K562 (cell line): ENCODE results near the gene APOBEC3F. TPM values are rescaled to one million over a fixed set of nuclear protein-coding genes. Genes with fewer than 3 reads are reported as not detected.

ENCODE experiments used
- ATAC-seq: fragments of 200-7000 bp; cut with Tn5 transposase; 3 replicates; pipeline ENCODE4 v1.9.1; 2020; ENCODE audit warnings: moderate library complexity
- BruUV-seq: library from RNA; stranded (reverse); fragments of 400-500 nt; replicated peaks from 2 replicates; lab custom pipeline; 2021; lab: Mats Ljungman, UMichigan
- CTCF ChIA-PET: fragments of 300-600 bp; formaldehyde crosslinking; extraction: SDS; loops from one replicate; lab custom pipeline; 2021; ENCODE audit warnings: low intra/inter-chr PET ratio; lab: Yijun Ruan, JAX
- POLR2A ChIA-PET: fragments of 300-600, 350-650 bp; sonication (Branson Sonifier 250); formaldehyde crosslinking; extraction: SDS; loops from one replicate; lab custom pipeline; 2021; ENCODE audit warnings: antibody characterized with exemption, inconsistent platforms; lab: Yijun Ruan, JAX
- DNase-seq, 4 experiments: peaks; one replicate each; pipeline versions ENCODE4 v3.0.0 to v3.0.0-alpha.2; 2011 to 2018; ENCODE audit warnings: low spot score in 3 of 4, mixed read lengths in 3 of 4; ENCODE audit errors: extremely low read depth in 1 of 4
- FAIRE-seq: peaks from 2 replicates; lab custom pipeline; 2011; peaks lifted over from hg19 to GRCh38; lab: Jason Lieb, UNC
- H2AFZ ChIP-seq: 2 replicates; pipeline ENCODE4 v1.6.0; 2011; ENCODE audit warnings: low read depth, low read length, control low read depth, inconsistent platforms
- H3K27ac ChIP-seq: fragments of 200-600 bp; 3 replicates; pipeline ENCODE4 v1.8.0; 2011; ENCODE audit warnings: low read depth, mild to moderate bottlenecking, control low read depth, inconsistent platforms, low read length, moderate library complexity, mixed read lengths; ENCODE audit errors: extremely low read depth
- H3K27me3 ChIP-seq, 2 experiments: fragments of 300-600 bp in 1 of 2; 2 replicates in 1 of 2; 3 replicates in 1 of 2; pipeline versions ENCODE4 v1.6.0 to v1.8.0; 2011; ENCODE audit warnings: inconsistent platforms in 2 of 2, low read length in 2 of 2, mild to moderate bottlenecking in 1 of 2, mixed read lengths in 1 of 2, moderate library complexity in 1 of 2; ENCODE audit not compliant: control insufficient read depth in 2 of 2, insufficient read depth in 2 of 2
- H3K36me3 ChIP-seq: fragments of 300-600 bp; 3 replicates; pipeline ENCODE4 v1.8.0; 2011; ENCODE audit warnings: mild to moderate bottlenecking, low read length, inconsistent platforms; ENCODE audit not compliant: control insufficient read depth, insufficient read depth
- H3K4me1 ChIP-seq, 2 experiments: fragments of 200-600 bp in 1 of 2; replicated peaks in 1 of 2; 2 replicates in 1 of 2; 3 replicates in 1 of 2; pipeline versions ENCODE4 v1.5.1 to v1.8.0; 2011; ENCODE audit warnings: inconsistent platforms in 2 of 2, low read length in 2 of 2, mild to moderate bottlenecking in 1 of 2, mixed read lengths in 1 of 2, moderate library complexity in 1 of 2; ENCODE audit not compliant: control insufficient read depth in 2 of 2, insufficient read depth in 2 of 2
- H3K4me2 ChIP-seq: 2 replicates; pipeline ENCODE4 v1.6.1; 2011; ENCODE audit warnings: low read length, control low read depth, inconsistent platforms, mixed read lengths; ENCODE audit not compliant: insufficient read depth
- H3K4me3 ChIP-seq: fragments of 200-600 bp; sonication (generic), shearing (Covaris generic); 2 replicates; pipeline ENCODE4 v1.5.1; 2016; ENCODE audit warnings: control low read depth, inconsistent platforms
- H3K79me2 ChIP-seq: fragments of 200-600 bp; 3 replicates; pipeline ENCODE4 v1.8.0; 2011; ENCODE audit warnings: low read length, inconsistent platforms; ENCODE audit not compliant: control insufficient read depth, insufficient read depth
- H3K9ac ChIP-seq, 2 experiments: 2 replicates each; pipeline versions ENCODE4 v1.6.0 to v1.6.1; 2011; ENCODE audit warnings: low read depth in 2 of 2, low read length in 2 of 2, control low read depth in 1 of 2, inconsistent platforms in 1 of 2, mild to moderate bottlenecking in 1 of 2, mixed read lengths in 1 of 2; ENCODE audit not compliant: insufficient read depth in 1 of 2
- H3K9me1 ChIP-seq: one replicate; pipeline ENCODE4 v1.6.0; 2011; ENCODE audit warnings: inconsistent platforms, mild to moderate bottlenecking, low read length, moderate library complexity; ENCODE audit not compliant: control insufficient read depth, insufficient read depth
- H3K9me3 ChIP-seq: replicated peaks from 2 replicates; pipeline ENCODE4 v1.5.1; 2011; ENCODE audit warnings: low read depth, low read length, inconsistent platforms; ENCODE audit not compliant: control insufficient read depth, insufficient read depth
- H4K20me1 ChIP-seq: replicated peaks from 2 replicates; pipeline ENCODE4 v1.6.1; 2011; ENCODE audit warnings: low read length, inconsistent platforms, mixed read lengths; ENCODE audit not compliant: control insufficient read depth, insufficient read depth
- ARID2 ChIP-seq: fragments of 450-650 bp; IDR thresholded peaks from 2 replicates; pipeline ENCODE4 v1.6.1; 2017; ENCODE audit warnings: antibody characterized with exemption, mild to moderate bottlenecking
- BCL6 ChIP-seq: fragments of 250-450 bp; sonication (Bioruptor Pico); IDR thresholded peaks from 2 replicates; pipeline ENCODE4 v1.4.0; 2020
- CBX3 ChIP-seq, 2 experiments: IDR thresholded peaks; 1 replicate in 1 of 2; 2 replicates in 1 of 2; pipeline ENCODE4 v1.6.1; 2012; ENCODE audit warnings: inconsistent platforms in 2 of 2, low read length in 2 of 2, borderline replicate concordance in 1 of 2, control low read depth in 1 of 2
- ERF ChIP-seq: fragments of 450-650 bp; formaldehyde crosslinking; IDR thresholded peaks from 2 replicates; pipeline ENCODE4 v1.4.0; 2020; ENCODE audit warnings: mild to moderate bottlenecking, mixed read lengths
- MAZ ChIP-seq, 2 experiments: fragments of 450-650 bp in 1 of 2; sonication (generic) in 1 of 2; formaldehyde crosslinking; IDR thresholded peaks in 1 of 2; conservative IDR thresholded peaks in 1 of 2; 2 replicates each; pipeline versions ENCODE4 v1.4.0 to v1.5.0; 2020; ENCODE audit warnings: mild to moderate bottlenecking in 1 of 2, missing genetic modification reagents in 1 of 2
- MTA2 ChIP-seq: fragments of 450-650 bp; IDR thresholded peaks from 2 replicates; pipeline ENCODE4 v1.6.1; 2016; ENCODE audit warnings: low read depth
- PHF21A ChIP-seq: fragments of 450-650 bp; IDR thresholded peaks from 2 replicates; pipeline ENCODE4 v1.6.1; 2017; ENCODE audit warnings: low read depth, borderline replicate concordance
- PREB ChIP-seq: sonication (generic); formaldehyde crosslinking; IDR thresholded peaks from 2 replicates; pipeline ENCODE4 v1.8.1; 2023; ENCODE audit warnings: mild to moderate bottlenecking, missing genetic modification reagents
- RCOR1 ChIP-seq, 2 experiments: IDR thresholded peaks; 2 replicates each; pipeline ENCODE4 v1.6.1; 2012; ENCODE audit warnings: low read depth in 2 of 2, low read length in 2 of 2, borderline replicate concordance in 1 of 2, improper control_type of control experiment in 1 of 2
- WHSC1 ChIP-seq: IDR thresholded peaks from one replicate; pipeline ENCODE4 v1.6.1; 2012; ENCODE audit warnings: low read length, control low read depth, inconsistent platforms
- YBX1 ChIP-seq: fragments of 450-650 bp; IDR thresholded peaks from 2 replicates; pipeline ENCODE4 v1.7.1; 2016; ENCODE audit warnings: mild to moderate bottlenecking
- ZBTB8A ChIP-seq: fragments of 450-650 bp; IDR thresholded peaks from 2 replicates; pipeline ENCODE4 v1.6.1; 2018; ENCODE audit warnings: mild to moderate bottlenecking, moderate library complexity; ENCODE audit not compliant: partially characterized antibody
- ZBTB9 ChIP-seq: fragments of 450-650 bp; formaldehyde crosslinking; IDR thresholded peaks from 2 replicates; pipeline ENCODE4 v1.4.0; 2020; ENCODE audit warnings: mild to moderate bottlenecking, moderate library complexity
- ZNF311 ChIP-seq: fragments of 250-450 bp; sonication (Bioruptor Pico); IDR thresholded peaks from 2 replicates; pipeline ENCODE4 v1.4.0; 2020; ENCODE audit warnings: mild to moderate bottlenecking, moderate library complexity
- ZNF354B ChIP-seq: fragments of 250-450 bp; sonication (Bioruptor Pico); IDR thresholded peaks from 2 replicates; pipeline ENCODE4 v1.4.0; 2020
- ZNF707 ChIP-seq: fragments of 250-450 bp; sonication (Bioruptor Pico); conservative IDR thresholded peaks from 2 replicates; pipeline ENCODE4 v1.8.0; 2022; ENCODE audit warnings: inconsistent platforms, mild to moderate bottlenecking, moderate library complexity
- WGBS: fragments of 100-300 bp; shearing (Covaris generic); methylation state at CpG from one replicate; pipeline ENCODE4 v1.1.6; 2016; ENCODE audit warnings: low coverage, mixed read lengths; ENCODE audit not compliant: insufficient coverage; ENCODE audit errors: missing lambda C conversion rate; 5-methylcytosine and 5-hydroxymethylcytosine counted together
- in situ Hi-C: fragments of 300-500 bp; cut with MboI; formaldehyde crosslinking; loops from 4 replicates; pipeline ENCODE4 v1.15.0; 2018; ENCODE audit warnings: inconsistent platforms, mixed read lengths
- intact Hi-C: fragments of 100-400 bp; cut with micrococcal nuclease; formaldehyde crosslinking; loops from 2 replicates; pipeline ENCODE4 v1.14.2; 2022
- polyA plus RNA-seq, 8 experiments: library from polyadenylated mRNA; depleted of rRNA in 4 of 8; stranded (reverse) in 5 of 8; unstranded in 3 of 8; fragments of >200 nt; fragmentation: Nextera tagmentation in 2 of 8; fragmentation: Illumina TruSeq in 1 of 8; extraction: Ambion mirVana in 2 of 8; extraction: Trizol in 1 of 8; gene quantifications; 2 replicates each; pipeline versions ENCODE4 v1.2.1 to v1.2.3, GENCODE V29; 2011 to 2014; ENCODE audit warnings: inconsistent platforms in 1 of 8, missing spikeins in 1 of 8
- total RNA-seq, 7 experiments: library from RNA; depleted of rRNA in 6 of 7; stranded (reverse); fragments of >200 nt in 6 of 7; fragmentation: Illumina TruSeq in 2 of 7; extraction: Trizol in 2 of 7; gene quantifications; 2 replicates each; pipeline versions ENCODE4 v1.2.1 to v1.2.3, GENCODE V29; 2011 to 2021; ENCODE audit warnings: low replicate concordance in 1 of 7
- TF ChIP-seq, protein P1 (sequence below): fragments of 450-650 bp; IDR thresholded peaks from 2 replicates; pipeline ENCODE4 v1.6.1; 2016; ENCODE audit warnings: borderline replicate concordance

APOBEC3F gene
- total and polyA plus RNA-seq, 9 of the 15 experiments (the other 6 are each of a cell fraction or from before 2014, with no cell fraction given), result 1.1 to 3.3 (median 1.9) TPM

DNA sequence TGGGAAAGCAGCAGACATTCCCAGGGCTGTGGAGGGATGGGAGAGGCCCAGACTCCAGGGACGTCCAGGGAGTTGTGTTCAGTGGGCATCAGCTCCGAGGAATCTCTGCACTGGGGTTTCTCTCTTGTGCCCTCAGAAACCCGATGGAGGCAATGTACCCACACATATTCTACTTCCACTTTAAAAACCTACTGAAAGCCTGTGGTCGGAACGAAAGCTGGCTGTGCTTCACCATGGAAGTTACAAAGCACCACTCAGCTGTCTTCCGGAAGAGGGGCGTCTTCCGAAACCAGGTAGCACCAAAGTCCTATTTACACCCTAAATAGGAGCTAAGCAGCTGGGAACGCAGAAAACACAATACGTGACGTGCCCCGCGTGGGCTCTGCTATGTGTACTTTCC lies 11.4 kb upstream of the APOBEC3F start:
- FAIRE-seq (no peak), DNase-seq (no peak), ATAC-seq (no peak)
- Histone ChIP-seq H3K4me2 (no peak overlapping the region), H3K27me3 (no peaks in the 10 kb centered on the region), H3K36me3 (peaks cover 11% of the 10 kb centered on the region; the same call in 1 of the 3 replicates), H3K79me2 (no peaks in the 10 kb centered on the region)
- no peak for TF ChIP-seq ERF
- TF ChIP-seq ZBTB9 (CRISPR knock-in tag), result no peak
- no peak for TF ChIP-seq ARID2
- no peak for TF ChIP-seq ZNF354B (CRISPR knock-in tag)
- no peak for TF ChIP-seq WHSC1
- TF ChIP-seq ZNF311 (CRISPR knock-in tag), result no peak
- TF ChIP-seq ZNF707 (CRISPR knock-in tag), result no peak
- no peak for TF ChIP-seq PHF21A
- TF ChIP-seq BCL6, result no peak
- TF ChIP-seq RCOR1 (IDR thresholded peaks at IDR 0.05; ENCODE audit: borderline replicate concordance in 1 of 2, low read depth in 2 of 2, low read length in 2 of 2), result no peak
- TF ChIP-seq PREB, result no peak
- no peak for TF ChIP-seq CBX3 (IDR thresholded peaks at IDR 0.05; ENCODE audit: borderline replicate concordance in 1 of 2, low read length in 2 of 2)
- TF ChIP-seq ZBTB8A, result no peak
- no peak for TF ChIP-seq MAZ (CRISPR knock-in tag; conservative IDR thresholded peaks at IDR 0.05 in 1 of 2, IDR thresholded peaks at IDR 0.05 in 1 of 2)
- TF ChIP-seq MTA2, result no peak
- TF ChIP-seq YBX1, result no peak
- TF ChIP-seq, protein P1, sequence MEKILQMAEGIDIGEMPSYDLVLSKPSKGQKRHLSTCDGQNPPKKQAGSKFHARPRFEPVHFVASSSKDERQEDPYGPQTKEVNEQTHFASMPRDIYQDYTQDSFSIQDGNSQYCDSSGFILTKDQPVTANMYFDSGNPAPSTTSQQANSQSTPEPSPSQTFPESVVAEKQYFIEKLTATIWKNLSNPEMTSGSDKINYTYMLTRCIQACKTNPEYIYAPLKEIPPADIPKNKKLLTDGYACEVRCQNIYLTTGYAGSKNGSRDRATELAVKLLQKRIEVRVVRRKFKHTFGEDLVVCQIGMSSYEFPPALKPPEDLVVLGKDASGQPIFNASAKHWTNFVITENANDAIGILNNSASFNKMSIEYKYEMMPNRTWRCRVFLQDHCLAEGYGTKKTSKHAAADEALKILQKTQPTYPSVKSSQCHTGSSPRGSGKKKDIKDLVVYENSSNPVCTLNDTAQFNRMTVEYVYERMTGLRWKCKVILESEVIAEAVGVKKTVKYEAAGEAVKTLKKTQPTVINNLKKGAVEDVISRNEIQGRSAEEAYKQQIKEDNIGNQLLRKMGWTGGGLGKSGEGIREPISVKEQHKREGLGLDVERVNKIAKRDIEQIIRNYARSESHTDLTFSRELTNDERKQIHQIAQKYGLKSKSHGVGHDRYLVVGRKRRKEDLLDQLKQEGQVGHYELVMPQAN, result no peak
- TF ChIP-seq, all 486 proteins: peak for 0
- H3K27ac ChIP-seq, result no peak overlapping the region
- H4K20me1 ChIP-seq, result no peaks in the 10 kb centered on the region
- no peak overlapping the region for H3K4me3 ChIP-seq
- H3K9me1 ChIP-seq, result no peaks in the 10 kb centered on the region
- in situ Hi-C loops (no loop called here), intact Hi-C loops (no loop called here)
- H2AFZ ChIP-seq, result no peak overlapping the region
- no peaks in the 10 kb centered on the region for H3K9me3 ChIP-seq
- POLR2A ChIA-PET, result interaction anchor here (0.6 kb wide), 2 partner anchors 19 to 291 kb away, joined by 3 read pairs; partner anchors contain the start of gene RPL3
- WGBS, result 67% methylated on average over 7 of the region's 13 CpGs
- H3K9ac ChIP-seq, result no peak overlapping the region; a peak in 1 of 4 replicates
- BruUV-seq, result no TSS peak
- CTCF ChIA-PET, result no interaction called here
- H3K4me1 ChIP-seq, result peaks cover 3 to 15% of the 10 kb centered on the region in 2 experiments; a peak in 3 of 5 replicates
